Measurements from ENCODE around the gene ROBO2.

ROBO2 gene

GRCh38 chr3:77271306-77271705 is 231.4 kb downstream of the ROBO2 start:
- no peak for DNase-seq (ENCODE audit: low spot score in 2 of 2)
- no peak overlapping the region for H3K4me3 Mint-ChIP-seq
- H3K27ac Mint-ChIP-seq, result no peak overlapping the region
- H3K4me1 Mint-ChIP-seq, result no peaks in the 10 kb centered on the region
- peaks cover 11% of the 10 kb centered on the region for H3K9me3 Mint-ChIP-seq
- no peak for ATAC-seq
- H3K36me3 Mint-ChIP-seq, result no peaks in the 10 kb centered on the region

- no peak overlapping the region for H3K4me3 Mint-ChIP-seq
- DNase-seq (ENCODE audit: low spot score in 2 of 2) (no peak), ATAC-seq (no peak)
- H3K36me3 Mint-ChIP-seq, result no peaks in the 10 kb centered on the region
- H3K9me3 Mint-ChIP-seq, result peaks cover 9% of the 10 kb centered on the region
- no peak overlapping the region for H3K27ac Mint-ChIP-seq
- no peaks in the 10 kb centered on the region for H3K4me1 Mint-ChIP-seq
Observed at GRCh38 chr3:77271711-77272110, 231.8 kb downstream of the ROBO2 start.

- H3K4me1 Mint-ChIP-seq, result no peaks in the 10 kb centered on the region
- no peak overlapping the region for H3K27ac Mint-ChIP-seq
- DNase-seq (ENCODE audit: low spot score in 2 of 2) (no peak), ATAC-seq (no peak)
- H3K4me3 Mint-ChIP-seq, result no peak overlapping the region
- H3K36me3 Mint-ChIP-seq, result no peaks in the 10 kb centered on the region
- peaks cover 8% of the 10 kb centered on the region for H3K9me3 Mint-ChIP-seq
Observed at GRCh38 chr3:77279276-77279675, 239.4 kb downstream of the ROBO2 start.

- H3K4me1 Mint-ChIP-seq, result no peaks in the 10 kb centered on the region
- DNase-seq (ENCODE audit: low spot score in 2 of 2) (no peak), ATAC-seq (no peak)
- H3K27ac Mint-ChIP-seq, result no peak overlapping the region
- H3K9me3 Mint-ChIP-seq, result peaks cover 12% of the 10 kb centered on the region
- no peak overlapping the region for H3K4me3 Mint-ChIP-seq
- H3K36me3 Mint-ChIP-seq, result no peaks in the 10 kb centered on the region
Observed at GRCh38 chr3:77281721-77282120, 241.8 kb downstream of the ROBO2 start.

GRCh38 chr3:77283108-77283507 is 243.2 kb downstream of the ROBO2 start:
- peaks cover 11% of the 10 kb centered on the region for H3K9me3 Mint-ChIP-seq
- DNase-seq (ENCODE audit: low spot score in 2 of 2), result no peak
- no peak overlapping the region for H3K27ac Mint-ChIP-seq
- H3K36me3 Mint-ChIP-seq, result no peaks in the 10 kb centered on the region
- no peaks in the 10 kb centered on the region for H3K4me1 Mint-ChIP-seq
- no peak for ATAC-seq
- H3K4me3 Mint-ChIP-seq, result no peak overlapping the region

GRCh38 chr3:77288348-77288747 is 248.4 kb downstream of the ROBO2 start:
- no peak for DNase-seq (ENCODE audit: low spot score in 2 of 2)
- ATAC-seq, result no peak
- no peaks in the 10 kb centered on the region for H3K4me1 Mint-ChIP-seq
- no peak overlapping the region for H3K27ac Mint-ChIP-seq
- peaks cover 12% of the 10 kb centered on the region for H3K9me3 Mint-ChIP-seq
- no peak overlapping the region for H3K4me3 Mint-ChIP-seq
- no peaks in the 10 kb centered on the region for H3K36me3 Mint-ChIP-seq

- Mint-ChIP-seq H3K9me3 (peaks cover 28% of the 10 kb centered on the region), H3K27ac (no peak overlapping the region), H3K36me3 (no peaks in the 10 kb centered on the region), H3K4me3 (no peak overlapping the region), H3K4me1 (no peaks in the 10 kb centered on the region)
- DNase-seq (ENCODE audit: low spot score in 2 of 2) (no peak), ATAC-seq (no peak)
Observed at GRCh38 chr3:77296527-77296926, 256.6 kb downstream of the ROBO2 start.

- H3K4me3 Mint-ChIP-seq, result no peak overlapping the region
- ATAC-seq (no peak), DNase-seq (ENCODE audit: low spot score in 2 of 2) (no peak)
- H3K4me1 Mint-ChIP-seq, result no peaks in the 10 kb centered on the region
- no peak overlapping the region for H3K27ac Mint-ChIP-seq
- H3K9me3 Mint-ChIP-seq, result peaks cover 28% of the 10 kb centered on the region
- no peaks in the 10 kb centered on the region for H3K36me3 Mint-ChIP-seq
Observed at GRCh38 chr3:77298417-77298816, 258.5 kb downstream of the ROBO2 start.

GRCh38 chr3:77303955-77304699 is 264.2 kb downstream of the ROBO2 start:
- Mint-ChIP-seq H3K4me3 (no peak overlapping the region), H3K36me3 (no peaks in the 10 kb centered on the region), H3K9me3 (peaks cover 13% of the 10 kb centered on the region), H3K4me1 (no peaks in the 10 kb centered on the region), H3K27ac (no peak overlapping the region)
- DNase-seq (ENCODE audit: low spot score in 2 of 2), result no peak
- ATAC-seq, result no peak

GRCh38 chr3:77304700-77305021 is 264.8 kb downstream of the ROBO2 start:
- DNase-seq (ENCODE audit: low spot score in 2 of 2), result no peak
- no peak overlapping the region for H3K4me3 Mint-ChIP-seq
- ATAC-seq, result no peak
- H3K4me1 Mint-ChIP-seq, result no peaks in the 10 kb centered on the region
- H3K9me3 Mint-ChIP-seq, result peaks cover 8% of the 10 kb centered on the region
- no peak overlapping the region for H3K27ac Mint-ChIP-seq
- no peaks in the 10 kb centered on the region for H3K36me3 Mint-ChIP-seq

- peaks cover 6% of the 10 kb centered on the region for H3K9me3 Mint-ChIP-seq
- H3K4me3 Mint-ChIP-seq, result no peak overlapping the region
- no peak overlapping the region for H3K27ac Mint-ChIP-seq
- ATAC-seq (no peak), DNase-seq (ENCODE audit: low spot score in 2 of 2) (no peak)
- H3K36me3 Mint-ChIP-seq, result no peaks in the 10 kb centered on the region
- no peaks in the 10 kb centered on the region for H3K4me1 Mint-ChIP-seq
Observed at GRCh38 chr3:77309460-77309859, 269.6 kb downstream of the ROBO2 start.

GRCh38 chr3:77313843-77314242 is 273.9 kb downstream of the ROBO2 start:
- Mint-ChIP-seq H3K27ac (no peak overlapping the region), H3K4me3 (no peak overlapping the region), H3K4me1 (no peaks in the 10 kb centered on the region), H3K36me3 (no peaks in the 10 kb centered on the region), H3K9me3 (peaks cover 2% of the 10 kb centered on the region)
- ATAC-seq (no peak), DNase-seq (ENCODE audit: low spot score in 2 of 2) (no peak)

GRCh38 chr3:77319711-77320110 is 279.8 kb downstream of the ROBO2 start:
- Mint-ChIP-seq H3K4me1 (no peaks in the 10 kb centered on the region), H3K9me3 (peaks cover 6% of the 10 kb centered on the region), H3K27ac (no peak overlapping the region), H3K36me3 (no peaks in the 10 kb centered on the region), H3K4me3 (no peak overlapping the region)
- ATAC-seq (no peak), DNase-seq (ENCODE audit: low spot score in 2 of 2) (no peak)

- no peaks in the 10 kb centered on the region for H3K4me1 Mint-ChIP-seq
- H3K9me3 Mint-ChIP-seq, result peaks cover 6% of the 10 kb centered on the region
- H3K27ac Mint-ChIP-seq, result no peak overlapping the region
- no peak overlapping the region for H3K4me3 Mint-ChIP-seq
- no peaks in the 10 kb centered on the region for H3K36me3 Mint-ChIP-seq
- no peak for ATAC-seq
- no peak for DNase-seq (ENCODE audit: low spot score in 2 of 2)
Observed at GRCh38 chr3:77320514-77320913, 280.6 kb downstream of the ROBO2 start.

- H3K4me1 Mint-ChIP-seq, result no peaks in the 10 kb centered on the region
- H3K4me3 Mint-ChIP-seq, result no peak overlapping the region
- no peaks in the 10 kb centered on the region for H3K36me3 Mint-ChIP-seq
- DNase-seq (ENCODE audit: low spot score in 2 of 2) (no peak), ATAC-seq (no peak)
- peaks cover 6% of the 10 kb centered on the region for H3K9me3 Mint-ChIP-seq
- no peak overlapping the region for H3K27ac Mint-ChIP-seq
Observed at GRCh38 chr3:77321646-77322045, 281.7 kb downstream of the ROBO2 start.

GRCh38 chr3:77323626-77324025 is 283.7 kb downstream of the ROBO2 start:
- H3K4me1 Mint-ChIP-seq, result no peaks in the 10 kb centered on the region
- ATAC-seq (no peak), DNase-seq (ENCODE audit: low spot score in 2 of 2) (no peak)
- H3K9me3 Mint-ChIP-seq, result peaks cover 12% of the 10 kb centered on the region
- no peak overlapping the region for H3K4me3 Mint-ChIP-seq
- no peak overlapping the region for H3K27ac Mint-ChIP-seq
- no peaks in the 10 kb centered on the region for H3K36me3 Mint-ChIP-seq

GRCh38 chr3:77324105-77324504 is 284.2 kb downstream of the ROBO2 start:
- Mint-ChIP-seq H3K36me3 (no peaks in the 10 kb centered on the region), H3K9me3 (peaks cover 12% of the 10 kb centered on the region), H3K4me3 (no peak overlapping the region), H3K4me1 (no peaks in the 10 kb centered on the region), H3K27ac (no peak overlapping the region)
- no peak for ATAC-seq
- no peak for DNase-seq (ENCODE audit: low spot score in 2 of 2)
